ENCODE measurements around the gene SORBS2. TPM values are rescaled to one million over a fixed set of nuclear protein-coding genes. Genes with fewer than 3 reads are reported as not detected.

SORBS2 gene
- total RNA-seq, 1 experiment from 2014 or later, result 9.7 TPM

DNA sequence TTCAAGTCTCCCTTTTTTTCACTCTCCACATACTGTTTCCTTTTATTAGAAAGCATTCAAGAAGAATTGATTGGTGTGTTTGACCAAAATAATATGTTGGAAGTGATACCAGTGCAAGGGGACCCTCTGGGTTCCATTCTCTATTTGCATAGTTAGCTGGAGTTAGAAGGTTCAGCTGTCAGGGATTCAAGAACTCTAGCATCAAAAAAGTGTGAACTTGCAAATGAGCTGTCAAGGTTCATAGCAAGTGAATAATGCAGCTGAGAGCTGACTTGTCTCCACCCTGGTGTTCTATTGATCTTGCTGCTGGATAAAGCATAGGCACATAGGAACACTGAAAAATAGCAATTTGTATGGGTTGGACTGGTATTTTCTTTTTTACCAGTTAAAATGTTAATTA lies 73.2 kb downstream of the SORBS2 start:
- H3K14ac ChIP-seq (ENCODE audit: insufficient read depth, low read length), result no peak overlapping the region
- no peak overlapping the region for H2BK12ac ChIP-seq (ENCODE audit: insufficient read length, low read depth, low read length)
- no peak overlapping the region for H3K4me3 Mint-ChIP-seq
- H3K27ac ChIP-seq (ENCODE audit: insufficient read length, low read depth, low read length), result no peak overlapping the region
- H2AK5ac ChIP-seq (ENCODE audit: insufficient read length, low read length), result no peak overlapping the region
- H2AFZ ChIP-seq (ENCODE audit: low read length), result no peak overlapping the region
- no peak for DNase-seq
- H3K36me3 Mint-ChIP-seq (ENCODE audit: insufficient read depth in 1 of 3, low read depth in 3 of 3), result peaks cover 0 to 27% (median 19%) of the 10 kb centered on the region in 3 experiments; a peak in 5 of 7 replicates
- H3T11ph ChIP-seq (ENCODE audit: low read length), result no peak overlapping the region
- no peak overlapping the region for H2BK20ac ChIP-seq (ENCODE audit: low read depth, low read length, poor library complexity, severe bottlenecking)
- TF ChIP-seq, protein P1, sequence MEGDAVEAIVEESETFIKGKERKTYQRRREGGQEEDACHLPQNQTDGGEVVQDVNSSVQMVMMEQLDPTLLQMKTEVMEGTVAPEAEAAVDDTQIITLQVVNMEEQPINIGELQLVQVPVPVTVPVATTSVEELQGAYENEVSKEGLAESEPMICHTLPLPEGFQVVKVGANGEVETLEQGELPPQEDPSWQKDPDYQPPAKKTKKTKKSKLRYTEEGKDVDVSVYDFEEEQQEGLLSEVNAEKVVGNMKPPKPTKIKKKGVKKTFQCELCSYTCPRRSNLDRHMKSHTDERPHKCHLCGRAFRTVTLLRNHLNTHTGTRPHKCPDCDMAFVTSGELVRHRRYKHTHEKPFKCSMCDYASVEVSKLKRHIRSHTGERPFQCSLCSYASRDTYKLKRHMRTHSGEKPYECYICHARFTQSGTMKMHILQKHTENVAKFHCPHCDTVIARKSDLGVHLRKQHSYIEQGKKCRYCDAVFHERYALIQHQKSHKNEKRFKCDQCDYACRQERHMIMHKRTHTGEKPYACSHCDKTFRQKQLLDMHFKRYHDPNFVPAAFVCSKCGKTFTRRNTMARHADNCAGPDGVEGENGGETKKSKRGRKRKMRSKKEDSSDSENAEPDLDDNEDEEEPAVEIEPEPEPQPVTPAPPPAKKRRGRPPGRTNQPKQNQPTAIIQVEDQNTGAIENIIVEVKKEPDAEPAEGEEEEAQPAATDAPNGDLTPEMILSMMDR (conservative IDR thresholded peaks at IDR 0.05), result no peak
- no peaks in the 10 kb centered on the region for H3K9me3 ChIP-seq (ENCODE audit: control insufficient read depth, low read depth, low read length)
- H3K27me3 ChIP-seq (ENCODE audit: insufficient read depth, low read length), result no peaks in the 10 kb centered on the region
- H3K4ac ChIP-seq (ENCODE audit: low read depth, low read length), result no peak overlapping the region
- H2BK120ac ChIP-seq (ENCODE audit: low read depth, low read length, poor library complexity, severe bottlenecking), result no peak overlapping the region
- H3K4me2 ChIP-seq (ENCODE audit: insufficient read depth, insufficient read length, low read length), result no peak overlapping the region
- no peak overlapping the region for H3K56ac ChIP-seq (ENCODE audit: insufficient read length, low read depth, low read length)
- H3K23ac ChIP-seq (ENCODE audit: insufficient read length, low read depth, low read length), result no peak overlapping the region
- H3K79me1 ChIP-seq (ENCODE audit: insufficient read depth, low read depth, low read length, poor library complexity, severe bottlenecking), result no peaks in the 10 kb centered on the region
- no peaks in the 10 kb centered on the region for H4K20me1 ChIP-seq (ENCODE audit: control insufficient read depth, insufficient read depth, insufficient read length)
- H3K23me2 ChIP-seq (ENCODE audit: insufficient read length, low read depth, low read length, poor library complexity, severe bottlenecking), result no peaks in the 10 kb centered on the region
- no peak overlapping the region for H3K27ac Mint-ChIP-seq
- no peaks in the 10 kb centered on the region; the same call in 1 of the 2 replicates for H3K79me2 ChIP-seq (ENCODE audit: insufficient read depth, low read length)
- H3K4me1 ChIP-seq (ENCODE audit: insufficient read depth, low read length), result peaks cover 15% of the 10 kb centered on the region
- no peaks in the 10 kb centered on the region; the same call in 1 of the 2 replicates for H3K27me3 Mint-ChIP-seq (ENCODE audit: low read depth)
- no peak overlapping the region for H2BK15ac ChIP-seq (ENCODE audit: low read depth, low read length)
- no peak overlapping the region for H4K91ac ChIP-seq (ENCODE audit: insufficient read length, low read depth, low read length)
- H4K8ac ChIP-seq (replicated peaks; ENCODE audit: insufficient read length, low read depth, low read length), result no peak overlapping the region
- H4K5ac ChIP-seq (ENCODE audit: insufficient read length, low read depth, low read length), result no peak overlapping the region
- H3K9me3 Mint-ChIP-seq, result peaks cover 0 to 2% of the 10 kb centered on the region in 2 experiments; a peak in 1 of 5 replicates
- peaks cover 48 to 57% of the 10 kb centered on the region in 2 experiments for H3K4me1 Mint-ChIP-seq
- no peak overlapping the region for H3K9ac ChIP-seq (ENCODE audit: extremely low read depth, insufficient read length, low read length)
- no peak overlapping the region for H3K18ac ChIP-seq (ENCODE audit: insufficient read length, low read depth, low read length)
- no peak overlapping the region for H2BK5ac ChIP-seq (ENCODE audit: insufficient read length, low read length)
